Nephron (organoid): ENCODE measurements around the gene VPS35L.
A peak's percentile ranks its signal among the peaks of the same experiment; 100 is the strongest.

Source experiments
- H3K27ac Mint-ChIP-seq, 3 experiments: 2 replicates each; pipeline ENCODE4 v1.8.0; 2020; ENCODE audit warnings: mixed read lengths in 3 of 3, mild to moderate bottlenecking in 2 of 3, moderate library complexity in 1 of 3
- H3K27me3 Mint-ChIP-seq: 2 replicates; pipeline ENCODE4 v1.8.0; 2021; ENCODE audit warnings: low read depth, mild to moderate bottlenecking, moderate library complexity, mixed read lengths
- H3K36me3 Mint-ChIP-seq: 2 replicates; pipeline ENCODE4 v1.8.0; 2020; ENCODE audit warnings: low read depth, mixed read lengths
- H3K4me1 Mint-ChIP-seq: 2 replicates; pipeline ENCODE4 v1.8.0; 2020; ENCODE audit warnings: mixed read lengths
- H3K4me3 Mint-ChIP-seq, 3 experiments: 2 replicates each; pipeline ENCODE4 v1.8.0; 2020; ENCODE audit warnings: mild to moderate bottlenecking in 3 of 3, mixed read lengths in 3 of 3, moderate library complexity in 2 of 3
- H3K9me3 Mint-ChIP-seq: 2 replicates; pipeline ENCODE4 v1.8.0; 2020; ENCODE audit warnings: mixed read lengths
- TF ChIP-seq, protein P1 (sequence below), 3 experiments: fragments of 200-600 bp; sonication (generic); IDR thresholded peaks; one replicate each; pipeline ENCODE4 v1.5.0; 2021; ENCODE audit warnings: antibody characterized with exemption in 3 of 3; ENCODE audit not compliant: unreplicated experiment in 3 of 3

The VPS35L gene

DNA sequence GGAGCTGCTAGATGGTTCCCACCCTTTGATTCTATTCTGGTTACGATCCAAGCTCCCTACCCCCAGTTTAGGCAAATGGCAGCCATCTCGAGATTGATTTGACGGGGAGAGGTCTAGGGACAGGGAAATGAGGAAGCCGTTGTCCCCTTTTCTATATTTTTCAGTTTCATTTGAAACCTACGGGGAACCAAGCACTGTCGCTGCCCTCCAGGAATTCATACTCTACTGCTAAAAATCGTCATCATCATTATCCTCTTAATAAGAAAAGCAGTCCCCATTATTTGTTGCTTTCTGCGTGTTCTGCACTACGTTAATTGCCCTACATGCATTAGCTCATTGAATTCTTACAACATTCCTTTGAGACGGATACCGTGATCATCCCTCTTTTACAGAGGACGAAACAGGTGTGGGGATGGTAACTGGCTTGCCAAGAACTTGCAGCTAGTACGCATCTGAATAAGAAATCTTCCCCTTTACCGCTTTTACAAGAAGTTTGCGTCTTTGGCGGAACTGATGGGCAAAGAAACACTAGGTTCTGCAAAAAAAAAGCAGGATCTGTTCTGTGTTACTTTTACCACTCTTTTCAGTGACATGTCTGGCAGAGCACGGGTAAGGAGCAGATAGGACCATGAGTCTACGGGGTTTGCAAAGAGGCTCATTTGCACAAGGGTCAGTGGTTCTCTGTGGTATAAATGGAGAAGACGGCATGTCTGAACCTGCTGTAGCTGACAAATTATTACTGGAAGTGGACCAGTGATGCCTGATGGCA lies 30.7 kb upstream of the VPS35L start:
- H3K27me3 Mint-ChIP-seq, result no peaks in the 10 kb centered on the region
- no peaks in the 10 kb centered on the region for H3K9me3 Mint-ChIP-seq
- H3K27ac Mint-ChIP-seq, result peak overlapping the region; percentile 37 to 77 (median 54)
- peak overlapping the region; percentile 94 to 96 (median 95) for H3K4me3 Mint-ChIP-seq
- TF ChIP-seq, protein P1, sequence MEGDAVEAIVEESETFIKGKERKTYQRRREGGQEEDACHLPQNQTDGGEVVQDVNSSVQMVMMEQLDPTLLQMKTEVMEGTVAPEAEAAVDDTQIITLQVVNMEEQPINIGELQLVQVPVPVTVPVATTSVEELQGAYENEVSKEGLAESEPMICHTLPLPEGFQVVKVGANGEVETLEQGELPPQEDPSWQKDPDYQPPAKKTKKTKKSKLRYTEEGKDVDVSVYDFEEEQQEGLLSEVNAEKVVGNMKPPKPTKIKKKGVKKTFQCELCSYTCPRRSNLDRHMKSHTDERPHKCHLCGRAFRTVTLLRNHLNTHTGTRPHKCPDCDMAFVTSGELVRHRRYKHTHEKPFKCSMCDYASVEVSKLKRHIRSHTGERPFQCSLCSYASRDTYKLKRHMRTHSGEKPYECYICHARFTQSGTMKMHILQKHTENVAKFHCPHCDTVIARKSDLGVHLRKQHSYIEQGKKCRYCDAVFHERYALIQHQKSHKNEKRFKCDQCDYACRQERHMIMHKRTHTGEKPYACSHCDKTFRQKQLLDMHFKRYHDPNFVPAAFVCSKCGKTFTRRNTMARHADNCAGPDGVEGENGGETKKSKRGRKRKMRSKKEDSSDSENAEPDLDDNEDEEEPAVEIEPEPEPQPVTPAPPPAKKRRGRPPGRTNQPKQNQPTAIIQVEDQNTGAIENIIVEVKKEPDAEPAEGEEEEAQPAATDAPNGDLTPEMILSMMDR (IDR thresholded peaks at IDR 0.05; ENCODE audit: unreplicated experiment in 3 of 3), result no peak
- H3K36me3 Mint-ChIP-seq, result peaks cover 11% of the 10 kb centered on the region
- peaks cover 37% of the 10 kb centered on the region for H3K4me1 Mint-ChIP-seq

DNA sequence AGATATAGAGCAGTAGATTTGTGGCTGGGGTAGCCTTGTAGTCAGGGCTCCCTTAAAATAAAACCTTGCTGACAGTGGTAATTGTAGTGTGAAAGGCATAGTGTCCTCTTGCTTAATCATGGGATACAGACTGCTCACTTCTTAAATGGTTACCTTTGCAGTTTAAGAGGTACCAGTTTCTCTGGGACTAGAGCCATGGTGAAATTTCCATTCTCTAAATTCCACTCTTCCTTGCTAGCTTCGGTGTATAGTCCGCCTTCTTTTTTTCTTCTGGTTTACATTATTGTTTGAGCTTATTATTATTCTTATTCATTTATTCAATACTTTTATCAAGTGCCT lies 30.1 kb upstream of the VPS35L start:
- no peaks in the 10 kb centered on the region for H3K9me3 Mint-ChIP-seq
- peak overlapping the region in 2 of 3 experiments; percentile 37 to 77 for H3K27ac Mint-ChIP-seq
- H3K4me3 Mint-ChIP-seq, result peak overlapping the region; percentile 94 to 96 (median 95)
- H3K4me1 Mint-ChIP-seq, result peaks cover 33% of the 10 kb centered on the region
- peaks cover 13% of the 10 kb centered on the region for H3K36me3 Mint-ChIP-seq
- TF ChIP-seq, protein P1 (IDR thresholded peaks at IDR 0.05; ENCODE audit: unreplicated experiment in 3 of 3), result no peak
- H3K27me3 Mint-ChIP-seq, result no peaks in the 10 kb centered on the region

DNA sequence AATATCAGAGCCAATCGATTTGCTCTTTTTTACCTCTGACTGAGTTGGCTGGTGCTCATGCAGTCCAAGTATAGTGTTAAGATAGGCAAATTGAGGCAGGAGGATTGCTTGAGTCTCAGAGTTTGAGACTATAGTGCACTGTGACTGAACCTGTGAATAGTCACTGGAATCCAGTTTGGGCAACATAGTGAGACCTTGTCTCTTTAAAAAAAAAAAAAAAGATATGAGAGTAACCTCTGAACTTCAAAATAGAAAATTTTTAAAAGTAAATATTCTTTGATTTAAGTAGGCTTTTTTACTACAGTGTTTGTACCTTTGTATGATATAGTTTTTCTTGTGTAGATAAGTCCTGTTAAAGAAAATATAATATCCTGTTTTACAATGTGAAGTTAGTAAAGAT lies 28.3 kb upstream of the VPS35L start:
- Mint-ChIP-seq H3K4me1 (peaks cover 20% of the 10 kb centered on the region), H3K9me3 (no peaks in the 10 kb centered on the region), H3K27ac (no peak overlapping the region), H3K4me3 (peak overlapping the region in 1 of 3 experiments; percentile 45), H3K27me3 (no peaks in the 10 kb centered on the region), H3K36me3 (peaks cover 14% of the 10 kb centered on the region)
- TF ChIP-seq, protein P1 (IDR thresholded peaks at IDR 0.05; ENCODE audit: unreplicated experiment in 3 of 3), result no peak

DNA sequence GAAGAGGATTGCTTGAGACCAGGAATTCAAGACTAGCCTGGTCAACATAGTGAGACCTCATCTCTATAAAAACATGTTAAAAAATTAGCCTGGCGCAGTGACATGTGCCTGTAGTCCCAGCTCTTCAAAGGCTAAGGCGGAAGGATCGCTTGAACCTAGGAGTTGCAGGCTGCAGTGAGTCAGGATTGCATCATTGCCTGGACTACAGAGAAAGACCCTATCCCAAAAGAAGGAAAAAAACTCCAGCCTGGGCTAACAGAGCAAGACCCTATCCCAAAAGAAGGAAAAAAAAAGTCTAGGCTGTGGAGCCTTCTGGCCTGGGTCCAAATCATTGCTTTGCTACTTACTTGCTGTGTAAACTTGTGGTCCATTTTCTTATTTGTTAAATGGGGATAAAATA lies 26.8 kb upstream of the VPS35L start:
- Mint-ChIP-seq H3K27ac (no peak overlapping the region), H3K36me3 (peaks cover 23% of the 10 kb centered on the region), H3K4me3 (no peak overlapping the region), H3K4me1 (peaks cover 15% of the 10 kb centered on the region), H3K9me3 (no peaks in the 10 kb centered on the region), H3K27me3 (no peaks in the 10 kb centered on the region)
- TF ChIP-seq, protein P1 (IDR thresholded peaks at IDR 0.05; ENCODE audit: unreplicated experiment in 3 of 3), result no peak

DNA sequence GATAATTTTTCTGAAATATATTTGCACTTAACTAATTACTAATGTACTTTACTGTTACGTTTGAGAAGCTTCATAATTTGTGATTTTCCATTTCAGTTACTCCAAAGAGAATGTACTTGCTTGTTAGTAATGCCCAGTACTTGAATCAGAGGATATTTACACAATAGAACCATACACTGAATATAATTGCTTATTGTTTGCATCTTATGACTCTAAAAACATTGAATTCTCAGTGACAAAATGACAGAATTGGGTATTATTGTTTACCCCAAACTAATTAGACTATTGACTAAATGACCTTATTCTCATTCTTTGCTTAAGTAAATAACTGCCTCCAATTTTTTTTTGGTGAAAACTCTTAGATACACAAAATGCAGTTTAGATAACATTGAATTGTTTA lies 22.9 kb upstream of the VPS35L start:
- Mint-ChIP-seq H3K4me1 (no peaks in the 10 kb centered on the region), H3K36me3 (peaks cover 42% of the 10 kb centered on the region), H3K9me3 (no peaks in the 10 kb centered on the region), H3K27me3 (no peaks in the 10 kb centered on the region), H3K4me3 (no peak overlapping the region), H3K27ac (no peak overlapping the region)
- TF ChIP-seq, protein P1 (IDR thresholded peaks at IDR 0.05; ENCODE audit: unreplicated experiment in 3 of 3), result no peak
